Loucy (cell line): ENCODE data around the gene UNC50.

Source experiments
- H2AFZ ChIP-seq: fragments of 200-600 bp; sonication (generic); 2 replicates; pipeline ENCODE4 v1.6.0; 2016; ENCODE audit warnings: antibody characterized with exemption, mild to moderate bottlenecking, low read length, moderate library complexity
- H3F3A ChIP-seq: fragments of 200-600 bp; 2 replicates; pipeline ENCODE4 v1.6.0; 2016; ENCODE audit warnings: antibody characterized with exemption, low read depth, mild to moderate bottlenecking
- H3K27me3 ChIP-seq: fragments of 200-600 bp; sonication (generic); 2 replicates; pipeline ENCODE4 v1.6.1; 2014; ENCODE audit warnings: low read length, mild to moderate bottlenecking; ENCODE audit not compliant: insufficient read depth, poor library complexity, severe bottlenecking
- H3K36me3 ChIP-seq: fragments of 200-600 bp; sonication (generic); 2 replicates; pipeline ENCODE4 v1.6.1; 2016; ENCODE audit warnings: low read length; ENCODE audit not compliant: insufficient read depth
- H3K4me1 ChIP-seq: fragments of 200-600 bp; sonication (generic); 2 replicates; pipeline ENCODE4 v1.5.1; 2014; ENCODE audit warnings: low read length, mild to moderate bottlenecking; ENCODE audit not compliant: insufficient read depth, poor library complexity, severe bottlenecking
- H3K4me2 ChIP-seq: fragments of 200-600 bp; sonication (generic); 2 replicates; pipeline ENCODE4 v1.6.0; 2014; ENCODE audit warnings: antibody characterized with exemption, low read length, low read depth, mild to moderate bottlenecking; ENCODE audit not compliant: poor library complexity, severe bottlenecking
- H3K4me3 ChIP-seq: fragments of 200-600 bp; sonication (generic); 2 replicates; pipeline ENCODE4 v1.5.1; 2014; ENCODE audit warnings: low read length, mild to moderate bottlenecking, mixed read lengths; ENCODE audit not compliant: poor library complexity, severe bottlenecking
- H3K79me2 ChIP-seq: fragments of 200-600 bp; sonication (generic); 2 replicates; pipeline ENCODE4 v1.6.1; 2014; ENCODE audit warnings: low read length; ENCODE audit not compliant: insufficient read depth
- H3K9ac ChIP-seq: fragments of 200-600 bp; sonication (generic); 2 replicates; pipeline ENCODE4 v1.6.0; 2014; ENCODE audit warnings: mild to moderate bottlenecking, low read depth, low read length, moderate library complexity; ENCODE audit not compliant: poor library complexity, severe bottlenecking
- H3K9me2 ChIP-seq: fragments of 200-600 bp; sonication (generic); replicated peaks from 2 replicates; pipeline ENCODE4 v1.6.1; 2016; ENCODE audit warnings: low read depth, low read length, mixed read lengths
- H3K9me3 ChIP-seq: fragments of 200-600 bp; sonication (generic); 2 replicates; pipeline ENCODE4 v1.6.1; 2014; ENCODE audit warnings: mild to moderate bottlenecking, antibody characterized with exemption, low read length, low read depth; ENCODE audit not compliant: insufficient read depth
- H4K20me1 ChIP-seq: fragments of 200-600 bp; sonication (generic); 2 replicates; pipeline ENCODE4 v1.6.0; 2014; ENCODE audit warnings: antibody characterized with exemption, low read length, mild to moderate bottlenecking; ENCODE audit not compliant: insufficient read depth, poor library complexity, severe bottlenecking
- CTCF ChIP-seq: fragments of 200-600 bp; sonication (generic); conservative IDR thresholded peaks from 2 replicates; pipeline ENCODE4 v1.5.1; 2014; ENCODE audit warnings: mild to moderate bottlenecking, antibody characterized with exemption, low read length
- EZH2phosphoT487 ChIP-seq: fragments of 200-600 bp; IDR thresholded peaks from 2 replicates; pipeline ENCODE4 v1.6.1; 2018; ENCODE audit warnings: antibody characterized with exemption, mild to moderate bottlenecking, moderate library complexity, borderline replicate concordance

Gene UNC50

GRCh38 chr2:98560256-98560771, 48.1 kb upstream of the UNC50 start:
- peak overlapping the region; percentile 24 for H3K9ac ChIP-seq
- peaks cover 55% of the 10 kb centered on the region for H3K4me1 ChIP-seq
- H2AFZ ChIP-seq: no peak overlapping the region
- peaks cover 20% of the 10 kb centered on the region; the same call in 1 of the 2 replicates for H3K36me3 ChIP-seq
- no peaks in the 10 kb centered on the region for H3K9me3 ChIP-seq
- no peaks in the 10 kb centered on the region for H4K20me1 ChIP-seq
- H3F3A ChIP-seq: no peaks in the 10 kb centered on the region
- no peaks in the 10 kb centered on the region for H3K27me3 ChIP-seq
- H3K4me2 ChIP-seq: peak overlapping the region; percentile 55
- no peaks in the 10 kb centered on the region for H3K79me2 ChIP-seq
- no peaks in the 10 kb centered on the region for H3K9me2 ChIP-seq
- TF ChIP-seq CTCF (no peak), EZH2phosphoT487 (no peak)
- no peak overlapping the region for H3K4me3 ChIP-seq

- H3K4me2 ChIP-seq: no peak overlapping the region
- no peaks in the 10 kb centered on the region for H3K9me3 ChIP-seq
- peaks cover 51% of the 10 kb centered on the region for H3K4me1 ChIP-seq
- no peak for TF ChIP-seq CTCF
- TF ChIP-seq EZH2phosphoT487: no peak
- H3F3A ChIP-seq: no peaks in the 10 kb centered on the region
- H3K27me3 ChIP-seq: no peaks in the 10 kb centered on the region
- peaks cover 20% of the 10 kb centered on the region; the same call in 1 of the 2 replicates for H3K36me3 ChIP-seq
- no peak overlapping the region for H3K9ac ChIP-seq
- H3K9me2 ChIP-seq: no peaks in the 10 kb centered on the region
- H4K20me1 ChIP-seq: no peaks in the 10 kb centered on the region
- H3K79me2 ChIP-seq: no peaks in the 10 kb centered on the region
- H3K4me3 ChIP-seq: no peak overlapping the region
- no peak overlapping the region for H2AFZ ChIP-seq
These were observed 47.4 kb upstream of the UNC50 start for GRCh38 chr2:98561018-98561417.

GRCh38 chr2:98561902-98562695, 46.3 kb upstream of the UNC50 start:
- Histone ChIP-seq H2AFZ (no peak overlapping the region), H3K4me3 (no peak overlapping the region), H3K9me3 (no peaks in the 10 kb centered on the region), H3K27me3 (no peaks in the 10 kb centered on the region), H3F3A (no peaks in the 10 kb centered on the region), H3K4me2 (no peak overlapping the region), H3K36me3 (peaks cover 26% of the 10 kb centered on the region; the same call in 1 of the 2 replicates), H3K9me2 (no peaks in the 10 kb centered on the region), H3K4me1 (peaks cover 41% of the 10 kb centered on the region), H3K9ac (no peak overlapping the region), H4K20me1 (no peaks in the 10 kb centered on the region), H3K79me2 (no peaks in the 10 kb centered on the region)
- TF ChIP-seq CTCF (no peak), EZH2phosphoT487 (no peak)
